GM12878 (cell line): ENCODE results near the gene EXD3. TPM values are rescaled to one million over a fixed set of nuclear protein-coding genes. Genes with fewer than 3 reads are reported as not detected.

Experiments used
- ATAC-seq: fragments of 200-7000 bp; cut with Tn5 transposase; 3 replicates; pipeline ENCODE4 v1.9.1; 2020; ENCODE audit warnings: mild to moderate bottlenecking, moderate library complexity
- BruUV-seq: library from RNA; stranded (reverse); fragments of 400-500 nt; replicated peaks from 2 replicates; lab custom pipeline; 2021; lab: Mats Ljungman, UMichigan
- CTCF ChIA-PET: fragments of 300-600 bp; sonication (Branson Sonifier 250); formaldehyde crosslinking; extraction: SDS; loops from one replicate; lab custom pipeline; 2021; ENCODE audit warnings: inconsistent platforms; lab: Yijun Ruan, JAX
- POLR2A ChIA-PET: fragments of 350-600 bp; formaldehyde crosslinking; extraction: SDS; loops from one replicate; lab custom pipeline; 2021; ENCODE audit warnings: inconsistent platforms; lab: Charles Lee
- RAD21 ChIA-PET: fragments of 300-600 bp; sonication (Branson Sonifier 250); formaldehyde crosslinking; loops from one replicate; lab custom pipeline; 2023; ENCODE audit warnings: antibody characterized with exemption; ENCODE audit not compliant: unreplicated experiment; lab: Charles Lee
- SMC1A ChIA-PET: fragments of 300-600 bp; sonication (Branson Sonifier 250); formaldehyde crosslinking; loops from one replicate; lab custom pipeline; 2023; ENCODE audit not compliant: unreplicated experiment, uncharacterized antibody; lab: Charles Lee
- DNase-seq: peaks from one replicate; pipeline ENCODE4 v3.0.0-alpha.2; 2011; ENCODE audit warnings: low read depth, low spot score
- FAIRE-seq: peaks from 3 replicates; lab custom pipeline; 2011; peaks lifted over from hg19 to GRCh38; lab: Jason Lieb, UNC
- H2AFZ ChIP-seq: 2 replicates; pipeline ENCODE4 v1.6.0; 2011; ENCODE audit warnings: low read depth, low read length, control low read depth; ENCODE audit not compliant: control insufficient read depth
- H3K27ac ChIP-seq: 2 replicates; pipeline ENCODE4 v1.5.1; 2011; ENCODE audit warnings: control low read depth; ENCODE audit not compliant: control insufficient read depth, insufficient read depth
- H3K27me3 ChIP-seq, 2 experiments: replicated peaks in 1 of 2; 2 replicates each; pipeline versions ENCODE4 v1.6.0 to v1.6.1; 2011; ENCODE audit warnings: low read length in 1 of 2; ENCODE audit not compliant: control insufficient read depth in 2 of 2, insufficient read depth in 2 of 2
- H3K36me3 ChIP-seq, 2 experiments: 2 replicates each; pipeline ENCODE4 v1.5.1; 2011; ENCODE audit warnings: low read length in 1 of 2; ENCODE audit not compliant: control insufficient read depth in 2 of 2, insufficient read depth in 2 of 2
- H3K4me1 ChIP-seq: 2 replicates; pipeline ENCODE4 v1.6.1; 2011; ENCODE audit warnings: mild to moderate bottlenecking, low read length, moderate library complexity, mixed read lengths; ENCODE audit not compliant: control insufficient read depth, insufficient read depth
- H3K4me2 ChIP-seq: 2 replicates; pipeline ENCODE4 v1.6.0; 2011; ENCODE audit warnings: control low read depth; ENCODE audit not compliant: control insufficient read depth, insufficient read depth
- H3K4me3 ChIP-seq: fragments of 200-600 bp; sonication (generic); 2 replicates; pipeline ENCODE4 v1.5.1; 2016
- H3K79me2 ChIP-seq: 2 replicates; pipeline ENCODE4 v1.6.0; 2011; ENCODE audit warnings: low read length; ENCODE audit not compliant: control insufficient read depth, insufficient read depth
- H3K9ac ChIP-seq: 2 replicates; pipeline ENCODE4 v1.8.0; 2011; ENCODE audit warnings: low read length, control low read depth, mixed read lengths; ENCODE audit not compliant: control insufficient read depth, insufficient read depth
- H3K9me3 ChIP-seq: replicated peaks from 3 replicates; pipeline ENCODE4 v1.5.1; 2011; ENCODE audit warnings: mild to moderate bottlenecking, low read length; ENCODE audit not compliant: control insufficient read depth, insufficient read depth
- H4K20me1 ChIP-seq: 2 replicates; pipeline ENCODE4 v1.6.0; 2011; ENCODE audit not compliant: control insufficient read depth, insufficient read depth
- BACH1 ChIP-seq: fragments of 450-650 bp; IDR thresholded peaks from 2 replicates; pipeline ENCODE4 v1.6.1; 2017; ENCODE audit warnings: mild to moderate bottlenecking, borderline replicate concordance
- BCL11A ChIP-seq: IDR thresholded peaks from 2 replicates; pipeline ENCODE4 v1.6.1; 2011; ENCODE audit warnings: low read depth, low read length
- HDAC2 ChIP-seq: fragments of 200-600 bp; sonication (generic); IDR thresholded peaks from 2 replicates; pipeline ENCODE4 v1.6.1; 2017
- HDGF ChIP-seq: fragments of 450-650 bp; IDR thresholded peaks from 2 replicates; pipeline ENCODE4 v1.6.1; 2016; ENCODE audit warnings: antibody characterized with exemption
- JUND ChIP-seq: IDR thresholded peaks from 2 replicates; pipeline ENCODE4 v1.6.1; 2012; ENCODE audit warnings: low read depth, mild to moderate bottlenecking, low read length, improper control_type of control experiment, moderate library complexity
- MEF2B ChIP-seq: fragments of 450-650 bp; IDR thresholded peaks from 2 replicates; pipeline ENCODE4 v1.6.1; 2018; ENCODE audit warnings: mild to moderate bottlenecking, moderate library complexity; ENCODE audit not compliant: partially characterized antibody, poor library complexity, severe bottlenecking
- RAD21 ChIP-seq: IDR thresholded peaks from 2 replicates; pipeline ENCODE4 v1.6.1; 2011; ENCODE audit warnings: mild to moderate bottlenecking, low read depth, low read length, moderate library complexity; ENCODE audit not compliant: insufficient read depth
- RCOR1 ChIP-seq: conservative IDR thresholded peaks from 2 replicates; pipeline ENCODE4 v1.6.1; 2012; ENCODE audit warnings: low read depth, low read length, improper control_type of control experiment
- RUNX3 ChIP-seq: IDR thresholded peaks from 2 replicates; pipeline ENCODE4 v1.6.1; 2012; ENCODE audit warnings: low read length, inconsistent platforms
- SMAD5 ChIP-seq: IDR thresholded peaks from 2 replicates; pipeline ENCODE4 v1.6.1; 2016; ENCODE audit warnings: antibody characterized with exemption, low read depth
- TBL1XR1 ChIP-seq: IDR thresholded peaks from 2 replicates; pipeline ENCODE4 v1.6.1; 2012; ENCODE audit warnings: low read depth, low read length, improper control_type of control experiment
- TCF12 ChIP-seq: IDR thresholded peaks from 2 replicates; pipeline ENCODE4 v1.6.1; 2011; ENCODE audit warnings: low read depth, mild to moderate bottlenecking, low read length
- YBX1 ChIP-seq: fragments of 450-650 bp; IDR thresholded peaks from 2 replicates; pipeline ENCODE4 v1.6.1; 2016; ENCODE audit warnings: antibody characterized with exemption
- ZSCAN29 ChIP-seq: fragments of 450-650 bp; IDR thresholded peaks from 2 replicates; pipeline ENCODE4 v1.6.1; 2017; ENCODE audit warnings: mild to moderate bottlenecking, moderate library complexity
- WGBS: methylation state at CpG from one replicate; pipeline ENCODE4 v1.1.6; 2016; ENCODE audit warnings: low lambda C conversion rate; ENCODE audit not compliant: insufficient replicate concordance, insufficient coverage; ENCODE audit errors: missing lambda C conversion rate; 5-methylcytosine and 5-hydroxymethylcytosine counted together
- in situ Hi-C: fragments of 300-500 bp; cut with MboI; formaldehyde crosslinking; loops from 9 replicates; pipeline ENCODE4 v1.14.3; 2018; ENCODE audit warnings: mixed read lengths
- intact Hi-C: fragments of 100-400 bp; cut with micrococcal nuclease; formaldehyde crosslinking; loops from one replicate; pipeline ENCODE4 v1.14.2; 2022; ENCODE audit not compliant: unreplicated experiment
- polyA plus RNA-seq, 11 experiments: library from polyadenylated mRNA; depleted of rRNA in 4 of 11; unstranded in 6 of 11; stranded (reverse) in 5 of 11; fragments of >200 nt; fragmentation: Nextera tagmentation in 4 of 11; fragmentation: Illumina TruSeq in 1 of 11; extraction: Ambion mirVana in 4 of 11; extraction: Trizol in 1 of 11; gene quantifications; 1 replicate in 1 of 11; 2 replicates in 10 of 11; pipeline versions ENCODE4 v1.2.1 to v1.2.3, GENCODE V29; 2011 to 2016; ENCODE audit warnings: inconsistent platforms in 2 of 11, missing spikeins in 2 of 11, low read depth in 1 of 11
- total RNA-seq, 4 experiments: library from RNA; depleted of rRNA in 3 of 4; stranded (reverse); fragments of >200 nt in 3 of 4; fragmentation: Illumina TruSeq in 1 of 4; extraction: Trizol in 1 of 4; gene quantifications; 2 replicates each; pipeline versions ENCODE4 v1.2.1 to v1.2.3, GENCODE V29; 2013 to 2021
- TF ChIP-seq, protein P1 (sequence below): fragments of 450-650 bp; IDR thresholded peaks from 2 replicates; pipeline ENCODE4 v1.6.1; 2017; ENCODE audit warnings: mild to moderate bottlenecking, moderate library complexity
- TF ChIP-seq, protein P2 (sequence below): IDR thresholded peaks from 2 replicates; pipeline ENCODE4 v1.6.1; 2012; ENCODE audit warnings: low read length, inconsistent platforms
- TF ChIP-seq, protein P3 (sequence below): fragments of 450-650 bp; IDR thresholded peaks from 2 replicates; pipeline ENCODE4 v1.6.1; 2016; ENCODE audit warnings: mild to moderate bottlenecking
- TF ChIP-seq, protein P4 (sequence below): IDR thresholded peaks from 2 replicates; pipeline ENCODE4 v1.6.1; 2011; ENCODE audit warnings: borderline replicate concordance, low read depth, mild to moderate bottlenecking, moderate library complexity, low read length; ENCODE audit not compliant: insufficient read depth, poor library complexity, severe bottlenecking

Gene EXD3
- total and polyA plus RNA-seq, 10 of the 15 experiments (the other 5 are each of a cell fraction or from before 2014, with no cell fraction given) = 0.21 to 7.1 (median 3.6) TPM

DNA sequence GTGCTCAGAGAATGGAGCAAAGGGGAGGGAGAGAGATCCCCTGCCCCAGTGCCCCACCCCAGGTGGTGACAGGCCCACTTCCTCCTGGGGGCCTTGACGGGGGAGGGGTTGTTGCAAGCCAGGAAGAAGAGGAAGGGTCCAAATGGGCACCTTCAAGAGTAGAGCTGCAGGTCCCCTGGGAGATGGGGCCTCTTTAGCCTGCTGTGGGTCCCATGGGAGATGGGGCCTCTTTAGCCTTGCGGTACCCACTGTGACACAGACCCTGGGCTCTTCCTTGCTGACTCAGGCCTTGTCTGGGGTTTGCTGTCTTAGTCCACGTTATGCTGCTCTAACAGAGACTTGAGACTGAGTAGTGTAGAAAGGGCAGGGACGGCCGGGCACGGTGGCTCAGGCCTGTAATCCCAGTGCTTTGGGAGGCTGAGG lies 155.0 kb downstream of the EXD3 start:
- Histone ChIP-seq H3K4me3 (no peak overlapping the region), H3K27ac (peak overlapping the region; percentile 47), H3K36me3 (peaks cover 6 to 18% of the 10 kb centered on the region in 2 experiments; a peak in 3 of 4 replicates), H3K9me3 (no peaks in the 10 kb centered on the region), H3K4me1 (peaks cover 17% of the 10 kb centered on the region), H3K9ac (no peak overlapping the region), H3K27me3 (no peaks in the 10 kb centered on the region), H3K4me2 (peak overlapping the region; percentile 26), H3K79me2 (0 out of 2 replicates have a peak, but pooled peaks cover 2% of the 10 kb centered on the region), H4K20me1 (no peaks in the 10 kb centered on the region), H2AFZ (no peak overlapping the region)
- ChIA-PET SMC1A (no interaction called here), CTCF (interaction anchor here (0.9 to 2.6 kb wide), 2 partner anchors 9 to 31 kb away, joined by 3 to 11 read pairs; partner anchors contain the start of gene TOR4A), RAD21 (interaction anchor here (0.8 to 1.9 kb wide), 2 partner anchors 10 to 31 kb away, joined by 3 to 5 read pairs; partner anchors contain the start of gene TOR4A), POLR2A (interaction anchor here (1.2 to 2.4 kb wide), 4 partner anchors 9 to 27 kb away, joined by 3 to 13 read pairs (median 4); partner anchors contain the start of genes NELFB, TOR4A and TUBB4B)
- in situ Hi-C loops (no loop called here), intact Hi-C loops (no loop called here)
- ATAC-seq (peak; percentile 91), DNase-seq (peak; percentile 60), FAIRE-seq (no peak)
- no TSS peak for BruUV-seq
- 13% methylated on average over 6 of the region's 6 CpGs for WGBS
- TF ChIP-seq, protein P1, sequence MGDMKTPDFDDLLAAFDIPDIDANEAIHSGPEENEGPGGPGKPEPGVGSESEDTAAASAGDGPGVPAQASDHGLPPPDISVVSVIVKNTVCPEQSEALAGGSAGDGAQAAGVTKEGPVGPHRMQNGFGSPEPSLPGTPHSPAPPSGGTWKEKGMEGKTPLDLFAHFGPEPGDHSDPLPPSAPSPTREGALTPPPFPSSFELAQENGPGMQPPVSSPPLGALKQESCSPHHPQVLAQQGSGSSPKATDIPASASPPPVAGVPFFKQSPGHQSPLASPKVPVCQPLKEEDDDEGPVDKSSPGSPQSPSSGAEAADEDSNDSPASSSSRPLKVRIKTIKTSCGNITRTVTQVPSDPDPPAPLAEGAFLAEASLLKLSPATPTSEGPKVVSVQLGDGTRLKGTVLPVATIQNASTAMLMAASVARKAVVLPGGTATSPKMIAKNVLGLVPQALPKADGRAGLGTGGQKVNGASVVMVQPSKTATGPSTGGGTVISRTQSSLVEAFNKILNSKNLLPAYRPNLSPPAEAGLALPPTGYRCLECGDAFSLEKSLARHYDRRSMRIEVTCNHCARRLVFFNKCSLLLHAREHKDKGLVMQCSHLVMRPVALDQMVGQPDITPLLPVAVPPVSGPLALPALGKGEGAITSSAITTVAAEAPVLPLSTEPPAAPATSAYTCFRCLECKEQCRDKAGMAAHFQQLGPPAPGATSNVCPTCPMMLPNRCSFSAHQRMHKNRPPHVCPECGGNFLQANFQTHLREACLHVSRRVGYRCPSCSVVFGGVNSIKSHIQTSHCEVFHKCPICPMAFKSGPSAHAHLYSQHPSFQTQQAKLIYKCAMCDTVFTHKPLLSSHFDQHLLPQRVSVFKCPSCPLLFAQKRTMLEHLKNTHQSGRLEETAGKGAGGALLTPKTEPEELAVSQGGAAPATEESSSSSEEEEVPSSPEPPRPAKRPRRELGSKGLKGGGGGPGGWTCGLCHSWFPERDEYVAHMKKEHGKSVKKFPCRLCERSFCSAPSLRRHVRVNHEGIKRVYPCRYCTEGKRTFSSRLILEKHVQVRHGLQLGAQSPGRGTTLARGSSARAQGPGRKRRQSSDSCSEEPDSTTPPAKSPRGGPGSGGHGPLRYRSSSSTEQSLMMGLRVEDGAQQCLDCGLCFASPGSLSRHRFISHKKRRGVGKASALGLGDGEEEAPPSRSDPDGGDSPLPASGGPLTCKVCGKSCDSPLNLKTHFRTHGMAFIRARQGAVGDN = peak; percentile 36
- TF ChIP-seq BCL11A (0 out of 2 replicates have a peak, but pooled peaks have one; percentile 24), RUNX3 (no peak), BACH1 (0 out of 2 replicates have a peak, but pooled peaks have one; percentile 13), TCF12 (no peak), ZSCAN29 (no peak), RAD21 (no peak), HDAC2 (no peak), MEF2B (peak; percentile 98), SMAD5 (no peak), RCOR1 (no peak), YBX1 (no peak), HDGF (no peak), TBL1XR1 (no peak), JUND (no peak)
- TF ChIP-seq, protein P2, sequence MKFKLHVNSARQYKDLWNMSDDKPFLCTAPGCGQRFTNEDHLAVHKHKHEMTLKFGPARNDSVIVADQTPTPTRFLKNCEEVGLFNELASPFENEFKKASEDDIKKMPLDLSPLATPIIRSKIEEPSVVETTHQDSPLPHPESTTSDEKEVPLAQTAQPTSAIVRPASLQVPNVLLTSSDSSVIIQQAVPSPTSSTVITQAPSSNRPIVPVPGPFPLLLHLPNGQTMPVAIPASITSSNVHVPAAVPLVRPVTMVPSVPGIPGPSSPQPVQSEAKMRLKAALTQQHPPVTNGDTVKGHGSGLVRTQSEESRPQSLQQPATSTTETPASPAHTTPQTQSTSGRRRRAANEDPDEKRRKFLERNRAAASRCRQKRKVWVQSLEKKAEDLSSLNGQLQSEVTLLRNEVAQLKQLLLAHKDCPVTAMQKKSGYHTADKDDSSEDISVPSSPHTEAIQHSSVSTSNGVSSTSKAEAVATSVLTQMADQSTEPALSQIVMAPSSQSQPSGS = no peak
- TF ChIP-seq, protein P3, sequence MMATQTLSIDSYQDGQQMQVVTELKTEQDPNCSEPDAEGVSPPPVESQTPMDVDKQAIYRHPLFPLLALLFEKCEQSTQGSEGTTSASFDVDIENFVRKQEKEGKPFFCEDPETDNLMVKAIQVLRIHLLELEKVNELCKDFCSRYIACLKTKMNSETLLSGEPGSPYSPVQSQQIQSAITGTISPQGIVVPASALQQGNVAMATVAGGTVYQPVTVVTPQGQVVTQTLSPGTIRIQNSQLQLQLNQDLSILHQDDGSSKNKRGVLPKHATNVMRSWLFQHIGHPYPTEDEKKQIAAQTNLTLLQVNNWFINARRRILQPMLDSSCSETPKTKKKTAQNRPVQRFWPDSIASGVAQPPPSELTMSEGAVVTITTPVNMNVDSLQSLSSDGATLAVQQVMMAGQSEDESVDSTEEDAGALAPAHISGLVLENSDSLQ = no peak
- TF ChIP-seq, protein P4, sequence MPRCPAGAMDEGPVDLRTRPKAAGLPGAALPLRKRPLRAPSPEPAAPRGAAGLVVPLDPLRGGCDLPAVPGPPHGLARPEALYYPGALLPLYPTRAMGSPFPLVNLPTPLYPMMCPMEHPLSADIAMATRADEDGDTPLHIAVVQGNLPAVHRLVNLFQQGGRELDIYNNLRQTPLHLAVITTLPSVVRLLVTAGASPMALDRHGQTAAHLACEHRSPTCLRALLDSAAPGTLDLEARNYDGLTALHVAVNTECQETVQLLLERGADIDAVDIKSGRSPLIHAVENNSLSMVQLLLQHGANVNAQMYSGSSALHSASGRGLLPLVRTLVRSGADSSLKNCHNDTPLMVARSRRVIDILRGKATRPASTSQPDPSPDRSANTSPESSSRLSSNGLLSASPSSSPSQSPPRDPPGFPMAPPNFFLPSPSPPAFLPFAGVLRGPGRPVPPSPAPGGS = no peak
